PC-9 (cell line): ENCODE results near the gene SLC43A3.

ENCODE experiments used
- EZH2 ChIP-seq: fragments of 200-600 bp; sonication (generic); IDR thresholded peaks from 2 replicates; pipeline ENCODE4 v1.8.0; 2017; ENCODE audit warnings: antibody characterized with exemption, low read depth
- TF ChIP-seq, protein P1 (sequence below): fragments of 200-600 bp; sonication (generic); conservative IDR thresholded peaks from 2 replicates; pipeline ENCODE4 v1.6.1; 2017; ENCODE audit warnings: mixed run types, antibody characterized with exemption, mild to moderate bottlenecking, moderate library complexity

DNA sequence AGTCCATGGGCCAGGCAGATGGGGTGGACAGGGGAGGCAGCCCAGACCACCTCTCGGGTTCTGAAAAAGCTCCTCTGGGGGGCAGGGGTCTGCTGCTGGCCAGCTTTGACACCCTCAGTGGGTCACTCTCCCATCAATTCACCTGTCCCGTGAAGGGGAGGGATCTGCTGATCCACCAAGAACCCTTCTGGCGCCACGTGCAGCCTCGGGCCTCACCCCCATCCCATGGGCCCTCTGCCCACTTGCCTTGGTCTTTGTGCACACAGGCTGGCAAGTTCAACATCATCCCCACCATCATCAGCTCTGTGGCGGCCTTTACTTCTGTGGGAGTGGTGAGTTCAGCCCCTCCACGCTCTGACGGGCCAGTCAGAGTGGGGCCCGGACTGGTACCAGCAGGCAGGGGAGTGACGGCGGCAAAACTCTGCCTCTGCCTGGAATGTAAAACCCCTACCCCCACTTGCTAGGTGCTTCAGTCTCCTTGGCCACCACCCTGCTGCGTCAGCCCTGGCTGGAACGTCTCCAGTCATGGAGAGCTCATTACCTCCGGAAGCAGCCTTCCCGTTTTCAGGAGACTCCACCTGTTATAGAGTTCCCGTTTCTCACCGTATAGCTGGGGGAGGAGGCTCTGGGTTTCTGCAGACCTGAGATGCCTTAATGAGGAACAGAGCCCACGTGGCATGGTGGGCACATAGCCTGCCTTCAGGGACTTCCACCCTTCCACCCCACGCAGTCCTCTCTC lies 58.6 kb downstream of the SLC43A3 start:
- TF ChIP-seq, protein P1, sequence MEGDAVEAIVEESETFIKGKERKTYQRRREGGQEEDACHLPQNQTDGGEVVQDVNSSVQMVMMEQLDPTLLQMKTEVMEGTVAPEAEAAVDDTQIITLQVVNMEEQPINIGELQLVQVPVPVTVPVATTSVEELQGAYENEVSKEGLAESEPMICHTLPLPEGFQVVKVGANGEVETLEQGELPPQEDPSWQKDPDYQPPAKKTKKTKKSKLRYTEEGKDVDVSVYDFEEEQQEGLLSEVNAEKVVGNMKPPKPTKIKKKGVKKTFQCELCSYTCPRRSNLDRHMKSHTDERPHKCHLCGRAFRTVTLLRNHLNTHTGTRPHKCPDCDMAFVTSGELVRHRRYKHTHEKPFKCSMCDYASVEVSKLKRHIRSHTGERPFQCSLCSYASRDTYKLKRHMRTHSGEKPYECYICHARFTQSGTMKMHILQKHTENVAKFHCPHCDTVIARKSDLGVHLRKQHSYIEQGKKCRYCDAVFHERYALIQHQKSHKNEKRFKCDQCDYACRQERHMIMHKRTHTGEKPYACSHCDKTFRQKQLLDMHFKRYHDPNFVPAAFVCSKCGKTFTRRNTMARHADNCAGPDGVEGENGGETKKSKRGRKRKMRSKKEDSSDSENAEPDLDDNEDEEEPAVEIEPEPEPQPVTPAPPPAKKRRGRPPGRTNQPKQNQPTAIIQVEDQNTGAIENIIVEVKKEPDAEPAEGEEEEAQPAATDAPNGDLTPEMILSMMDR, result no peak
- no peak for TF ChIP-seq EZH2
